A673 (cell line): ENCODE measurements around the gene CTNS. TPM values are rescaled to one million over a fixed set of nuclear protein-coding genes. Genes with fewer than 3 reads are reported as not detected.

Source experiments
- BruUV-seq: library from RNA; stranded (reverse); fragments of 400-500 nt; replicated peaks from 2 replicates; lab custom pipeline; 2021; lab: Mats Ljungman, UMichigan
- CTCF ChIA-PET: fragments of 300-600 bp; sonication (Branson Sonifier 250); formaldehyde crosslinking; loops from one replicate; lab custom pipeline; 2022; ENCODE audit warnings: antibody characterized with exemption; lab: Charles Lee
- POLR2A ChIA-PET: fragments of 300-600 bp; sonication (Branson Sonifier 250); formaldehyde crosslinking; loops from one replicate; lab custom pipeline; 2022; ENCODE audit warnings: antibody characterized with exemption; ENCODE audit not compliant: low non-redundant PET; lab: Charles Lee
- DNase-seq: peaks from one replicate; pipeline ENCODE4 v3.0.0-alpha.2; 2015; ENCODE audit warnings: low spot score
- H3K27ac ChIP-seq: fragments of 200-600 bp; sonication (generic); 2 replicates; pipeline ENCODE4 v1.5.1; 2016; ENCODE audit warnings: mixed run types, low read depth, mild to moderate bottlenecking, mixed read lengths, antibody characterized with exemption, low read length; ENCODE audit not compliant: poor library complexity, severe bottlenecking
- H3K27me3 ChIP-seq: fragments of 200-600 bp; sonication (generic); replicated peaks from 2 replicates; pipeline ENCODE4 v1.6.1; 2017; ENCODE audit warnings: mixed run types, low read depth, mild to moderate bottlenecking, mixed read lengths, antibody characterized with exemption, low read length; ENCODE audit not compliant: insufficient read depth, poor library complexity
- H3K36me3 ChIP-seq: fragments of 200-600 bp; sonication (generic); 2 replicates; pipeline ENCODE4 v1.6.1; 2016; ENCODE audit warnings: mixed run types, mild to moderate bottlenecking, mixed read lengths, antibody characterized with exemption, low read length; ENCODE audit not compliant: insufficient read depth, poor library complexity, severe bottlenecking
- H3K4me1 ChIP-seq: fragments of 200-600 bp; sonication (generic); 2 replicates; pipeline ENCODE4 v1.6.1; 2017; ENCODE audit warnings: mixed run types, mild to moderate bottlenecking, mixed read lengths, antibody characterized with exemption, low read length; ENCODE audit not compliant: insufficient read depth, poor library complexity, severe bottlenecking
- H3K4me3 ChIP-seq: fragments of 200-600 bp; sonication (generic); 2 replicates; pipeline ENCODE4 v1.5.1; 2016; ENCODE audit warnings: low read depth, mixed run types, mild to moderate bottlenecking, mixed read lengths, low read length; ENCODE audit not compliant: poor library complexity, severe bottlenecking
- H3K9me3 ChIP-seq: fragments of 200-600 bp; sonication (generic); 2 replicates; pipeline ENCODE4 v1.6.1; 2016; ENCODE audit warnings: mixed run types, low read depth, mild to moderate bottlenecking, mixed read lengths, antibody characterized with exemption, low read length; ENCODE audit not compliant: poor library complexity, severe bottlenecking
- CTCF ChIP-seq: fragments of 300-800, 200-600 bp; sonication (generic); conservative IDR thresholded peaks from 2 replicates; pipeline ENCODE4 v1.5.1; 2017; ENCODE audit warnings: low read depth, mild to moderate bottlenecking, antibody characterized with exemption, low read length, moderate library complexity, mixed read lengths
- EZH2 ChIP-seq: fragments of 200-600 bp; sonication (generic); IDR thresholded peaks from 2 replicates; pipeline ENCODE4 v1.6.1; 2017; ENCODE audit warnings: borderline replicate concordance, low read depth, mild to moderate bottlenecking, mixed read lengths, antibody characterized with exemption, low read length; ENCODE audit not compliant: poor library complexity, severe bottlenecking
- intact Hi-C: fragments of 100-400 bp; cut with micrococcal nuclease; formaldehyde crosslinking; loops from one replicate; pipeline ENCODE4 v1.10.0; 2022; ENCODE audit not compliant: unreplicated experiment
- total RNA-seq: library from RNA; stranded (reverse); gene quantifications from 2 replicates; pipeline ENCODE4 v1.2.3, GENCODE V29; 2021

Gene CTNS
- total RNA-seq, 1 experiment from 2014 or later, result 12.6 TPM

- no peak overlapping the region for H3K27ac ChIP-seq
- POLR2A ChIA-PET, result no interaction called here
- no peak overlapping the region for H3K4me3 ChIP-seq
- CTCF ChIA-PET, result interaction anchor here (0.7 kb wide), 1 partner anchor 338 kb away, joined by 8 read pairs; no protein-coding TSS in a partner anchor
- DNase-seq, result no peak
- H3K36me3 ChIP-seq, result no peaks in the 10 kb centered on the region
- no peaks in the 10 kb centered on the region for H3K9me3 ChIP-seq
- BruUV-seq, result no TSS peak
- TF ChIP-seq CTCF (no peak), EZH2 (no peak)
- no peaks in the 10 kb centered on the region for H3K4me1 ChIP-seq
- H3K27me3 ChIP-seq, result peaks cover 7% of the 10 kb centered on the region
- intact Hi-C loops, result no loop called here
Measured at GRCh38 chr17:3681565-3681964, 45.0 kb downstream of the CTNS start.

DNA sequence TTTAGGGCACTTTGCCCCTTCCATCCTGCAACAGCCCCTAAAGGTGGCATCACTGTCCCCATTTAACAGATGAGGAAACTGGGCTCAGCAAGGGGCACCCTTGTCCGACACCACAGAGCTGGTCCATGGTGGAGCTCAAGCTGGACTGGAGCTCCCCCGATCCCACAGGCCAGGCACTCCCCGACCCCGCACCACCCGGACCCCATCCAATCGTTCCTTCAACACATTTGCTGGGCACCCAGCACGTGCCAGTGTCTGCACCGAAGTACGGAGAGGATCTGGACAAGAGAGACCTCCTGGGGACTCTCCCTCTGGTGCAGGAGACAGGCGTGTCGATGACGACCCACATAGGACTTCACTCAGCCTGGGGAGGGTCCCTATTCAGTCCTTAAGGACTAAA, 45.5 kb downstream of the CTNS start:
- no peak for TF ChIP-seq CTCF
- no peak for TF ChIP-seq EZH2
- no peak for DNase-seq
- intact Hi-C loops, result no loop called here
- Histone ChIP-seq H3K4me1 (no peaks in the 10 kb centered on the region), H3K27ac (no peak overlapping the region), H3K27me3 (peaks cover 7% of the 10 kb centered on the region), H3K9me3 (no peaks in the 10 kb centered on the region), H3K4me3 (no peak overlapping the region), H3K36me3 (no peaks in the 10 kb centered on the region)
- ChIA-PET POLR2A (no interaction called here), CTCF (interaction anchor here (0.8 kb wide), 1 partner anchor 9 kb away, joined by 3 read pairs; no protein-coding TSS in a partner anchor)
- BruUV-seq, result no TSS peak

GRCh38 chr17:3683054-3683511, 46.5 kb downstream of the CTNS start:
- no TSS peak for BruUV-seq
- Histone ChIP-seq H3K27ac (no peak overlapping the region), H3K4me1 (no peaks in the 10 kb centered on the region), H3K9me3 (no peaks in the 10 kb centered on the region), H3K27me3 (peaks cover 7% of the 10 kb centered on the region), H3K4me3 (no peak overlapping the region), H3K36me3 (no peaks in the 10 kb centered on the region)
- DNase-seq, result peak; percentile 66
- intact Hi-C loops, result no loop called here
- ChIA-PET POLR2A (no interaction called here), CTCF (interaction anchor here (0.5 to 0.8 kb wide), 3 partner anchors 10 to 1165 kb away, joined by 3 to 8 read pairs (median 4); no protein-coding TSS in a partner anchor)
- TF ChIP-seq CTCF (peak; percentile 92), EZH2 (no peak)
